ENCODE data around the gene AHCYL2. TPM values are rescaled to one million over a fixed set of nuclear protein-coding genes. Genes with fewer than 3 reads are reported as not detected.
"Not testable (repeated sequence)": the region's sequence is repeated elsewhere in the genome, so short reads cannot be mapped to it uniquely, and the experiment has no call there.

AHCYL2 gene
- total RNA-seq, 1 experiment from 2014 or later, result 10.0 TPM

DNA sequence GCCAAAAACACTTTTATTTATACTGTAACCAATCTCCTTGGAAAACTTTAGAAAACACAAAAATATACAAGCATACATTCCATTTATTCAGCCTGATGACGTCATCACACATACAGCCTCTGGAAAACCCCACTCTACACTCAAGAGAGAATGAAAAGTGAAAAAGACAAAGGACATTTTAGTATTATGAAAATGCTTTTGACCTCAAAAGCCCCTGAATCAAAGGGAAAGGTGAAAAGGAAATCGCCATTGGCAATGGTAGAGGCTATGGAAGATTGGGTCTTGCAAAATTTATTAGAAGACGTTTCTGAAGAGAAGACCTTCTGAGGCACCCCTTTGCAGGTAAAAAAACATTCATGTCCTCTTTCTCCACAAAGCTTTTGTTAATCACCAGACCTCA lies 126.5 kb downstream of the AHCYL2 start:
- peak; percentile 4 for DNase-seq (ENCODE audit: low read depth)

DNA sequence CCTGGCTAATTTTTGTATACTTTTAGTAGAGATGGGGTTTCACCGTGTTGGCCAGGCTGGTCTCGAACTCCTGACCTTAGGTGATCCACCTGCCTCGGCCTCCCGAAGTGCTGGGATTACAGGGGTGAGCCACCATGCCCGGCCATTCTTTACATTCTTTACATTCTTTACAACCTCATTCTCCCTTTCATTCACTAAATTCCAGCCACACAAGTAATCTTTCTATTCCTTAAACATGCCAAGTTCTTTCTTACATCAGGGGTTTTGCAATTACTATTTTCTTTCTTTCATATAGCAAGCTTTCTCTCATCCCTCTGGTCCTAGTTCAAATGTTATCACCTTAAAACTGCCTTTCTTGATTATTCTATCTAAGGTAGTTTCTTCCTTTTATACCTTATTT lies 128.3 kb downstream of the AHCYL2 start:
- not testable (repeated sequence) for DNase-seq (ENCODE audit: low read depth)

- no peak for DNase-seq (ENCODE audit: low read depth)
Measured at GRCh38 chr7:129354428-129355157, 129.8 kb downstream of the AHCYL2 start.

GRCh38 chr7:129356176-129356575 lies 131.3 kb downstream of the AHCYL2 start:
- no peak for DNase-seq (ENCODE audit: low read depth)

- no peak for DNase-seq (ENCODE audit: low read depth)
Measured at GRCh38 chr7:129359176-129359575, 134.3 kb downstream of the AHCYL2 start.

DNA sequence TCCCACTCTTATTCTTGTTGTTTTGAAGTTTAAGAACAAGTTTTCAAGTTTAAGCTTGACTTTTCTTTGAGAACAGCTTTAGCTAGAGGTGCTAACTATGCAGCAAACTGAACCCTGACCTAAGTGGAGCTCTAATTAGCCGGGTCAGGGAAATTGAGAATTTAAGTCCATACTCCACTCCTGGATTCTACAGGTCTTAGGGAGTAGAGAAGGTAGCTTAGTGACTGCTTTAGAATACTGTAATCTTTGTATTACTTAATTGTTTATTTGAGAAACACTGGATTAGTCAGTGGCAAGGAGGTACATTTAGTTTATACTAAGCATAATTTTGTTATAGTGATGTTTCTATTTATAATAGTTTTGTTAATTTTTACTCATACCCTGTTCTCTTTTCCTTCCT lies 134.8 kb downstream of the AHCYL2 start:
- no peak for DNase-seq (ENCODE audit: low read depth)

- no peak for DNase-seq (ENCODE audit: low read depth)
Measured at GRCh38 chr7:129361771-129362170, 136.9 kb downstream of the AHCYL2 start.

- DNase-seq (ENCODE audit: low read depth), result no peak
Measured at GRCh38 chr7:129362496-129362895, 137.7 kb downstream of the AHCYL2 start.

GRCh38 chr7:129367349-129367699 lies 142.5 kb downstream of the AHCYL2 start:
- no peak for DNase-seq (ENCODE audit: low read depth)

GRCh38 chr7:129367700-129368388 lies 143.0 kb downstream of the AHCYL2 start:
- DNase-seq (ENCODE audit: low read depth), result peak; percentile 61

DNA sequence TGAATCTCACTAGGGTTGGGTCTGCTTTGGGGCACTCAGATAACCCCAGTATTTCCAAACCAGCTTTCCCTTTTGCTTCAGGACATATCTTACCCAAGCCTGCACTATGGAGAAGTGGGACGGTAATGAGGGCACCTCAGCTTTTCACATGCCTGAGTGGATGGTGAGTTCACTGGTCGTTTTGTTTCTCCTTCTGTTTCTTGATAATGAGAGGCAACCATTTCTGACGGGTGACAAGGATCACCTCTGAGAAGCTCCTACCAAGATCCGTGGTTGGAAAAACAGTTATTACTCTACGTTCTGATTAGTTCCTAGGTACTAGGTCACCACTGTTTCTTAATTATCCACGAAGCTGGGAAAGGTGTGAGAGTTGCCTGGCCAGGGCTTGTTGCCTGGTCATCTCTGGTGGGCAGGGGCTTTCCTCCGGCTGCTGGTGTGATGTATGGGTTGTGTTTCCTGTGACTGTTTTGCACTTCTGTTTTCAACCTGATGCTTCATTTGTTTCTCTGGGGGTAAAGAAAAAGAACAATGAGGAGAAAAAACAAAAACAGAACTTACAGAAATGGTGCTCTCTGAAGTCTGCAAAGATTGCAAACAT lies 143.7 kb downstream of the AHCYL2 start:
- DNase-seq (ENCODE audit: low read depth), result no peak

GRCh38 chr7:129369447-129369846 lies 144.6 kb downstream of the AHCYL2 start:
- not testable (repeated sequence) for DNase-seq (ENCODE audit: low read depth)

DNA sequence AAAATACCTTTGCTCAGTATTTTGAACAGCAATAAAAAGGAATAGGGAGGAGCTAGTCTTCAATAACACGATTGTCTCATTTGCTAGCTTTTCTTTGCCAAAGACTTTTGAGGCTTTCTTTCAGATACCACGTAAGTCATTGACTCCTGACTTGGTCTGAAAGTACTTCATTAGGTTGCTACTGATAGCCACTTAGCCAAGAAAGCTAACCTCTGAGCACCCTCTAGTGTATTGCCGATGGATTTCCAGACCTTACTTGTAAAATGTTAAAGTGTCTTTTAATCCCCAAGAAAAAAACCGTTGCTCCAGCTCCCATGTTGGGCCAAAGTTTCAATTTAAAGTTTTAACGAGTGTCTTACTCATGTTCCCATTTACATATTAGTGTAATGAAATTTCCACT lies 146.0 kb downstream of the AHCYL2 start:
- DNase-seq (ENCODE audit: low read depth), result no peak

- DNase-seq (ENCODE audit: low read depth), result no peak
Measured at GRCh38 chr7:129371487-129371886, 146.7 kb downstream of the AHCYL2 start.

DNA sequence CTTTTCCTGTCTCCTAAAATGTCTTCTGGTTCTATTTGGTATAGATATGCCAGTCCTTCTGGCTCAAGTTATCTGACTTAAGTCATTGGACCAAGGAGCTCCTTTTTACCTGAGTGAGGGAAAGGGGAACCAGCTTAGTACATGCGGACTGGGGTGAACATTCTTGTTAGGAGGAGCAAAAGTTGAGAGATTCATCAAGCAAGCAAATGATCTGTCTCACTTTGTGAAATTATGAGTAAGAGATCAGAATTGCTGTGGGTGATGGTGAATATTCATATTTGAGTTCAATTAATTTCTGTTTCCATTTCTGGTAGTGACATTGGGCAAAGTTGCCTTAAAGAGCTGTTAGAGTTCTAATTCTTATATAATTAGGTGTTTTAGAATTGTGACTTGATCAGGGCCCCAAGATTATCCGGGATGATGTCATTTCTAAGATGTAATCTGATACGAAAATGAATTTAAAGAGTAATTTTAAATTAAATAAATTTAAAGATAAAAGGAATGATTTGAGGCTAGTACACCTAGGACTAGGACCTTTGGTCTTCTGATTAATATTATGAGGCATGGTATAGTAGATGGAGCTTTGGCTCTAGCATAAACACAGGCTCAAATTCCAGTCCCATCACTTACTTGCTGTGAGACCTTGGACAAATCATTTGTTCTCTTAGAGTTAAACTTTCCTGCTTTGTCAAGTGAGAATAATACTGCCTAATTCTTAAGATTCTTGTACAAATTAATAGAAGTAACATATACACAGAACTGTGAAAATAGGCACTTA lies 149.0 kb downstream of the AHCYL2 start:
- DNase-seq (ENCODE audit: low read depth), result no peak

- no peak for DNase-seq (ENCODE audit: low read depth)
Measured at GRCh38 chr7:129375141-129375938, 150.5 kb downstream of the AHCYL2 start.

GRCh38 chr7:129376076-129376777 lies 151.4 kb downstream of the AHCYL2 start:
- peak; percentile 36 for DNase-seq (ENCODE audit: low read depth)

DNA sequence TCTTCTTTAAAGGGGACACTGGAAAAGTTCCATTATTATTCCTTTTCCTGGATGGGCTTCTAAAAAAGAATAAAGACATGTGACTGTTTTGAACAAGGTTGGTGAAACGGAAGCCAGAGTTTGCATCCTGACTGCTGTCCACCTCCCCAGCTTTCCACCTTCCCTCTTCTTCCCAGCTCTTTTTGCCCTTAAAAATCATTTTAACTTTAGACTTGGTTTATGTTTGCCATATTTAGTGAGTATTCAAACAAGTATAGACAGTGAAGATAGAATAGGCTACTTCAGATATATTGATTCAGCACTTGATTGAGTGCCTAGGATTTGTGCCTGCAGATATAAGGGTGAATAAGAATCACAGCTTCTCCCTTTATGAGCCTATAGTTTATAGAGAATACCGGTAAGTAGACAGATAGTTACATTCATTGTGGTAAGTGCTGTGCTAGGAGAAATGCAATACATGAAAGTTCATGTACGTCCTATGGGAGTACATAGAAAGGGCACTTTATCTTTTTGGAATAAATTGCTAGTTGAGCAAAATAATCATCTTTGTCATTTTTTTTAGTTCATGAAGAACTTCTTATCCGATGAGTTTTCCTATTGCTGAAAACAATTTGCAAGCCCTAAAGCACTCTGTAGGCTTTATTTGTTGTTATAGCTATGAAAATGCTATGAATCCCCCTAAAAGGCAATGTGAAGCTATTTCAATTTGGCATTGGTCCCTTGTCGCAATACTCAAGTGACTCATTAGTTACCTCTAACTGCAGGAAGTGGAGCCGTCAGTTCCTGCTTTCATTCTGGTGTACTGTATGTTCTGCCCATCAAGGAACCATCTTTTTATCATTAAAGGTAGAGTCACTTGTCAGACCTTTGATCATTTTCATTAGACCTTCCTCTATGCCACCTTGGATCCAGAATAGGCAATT lies 152.2 kb downstream of the AHCYL2 start:
- DNase-seq (ENCODE audit: low read depth), result peak; percentile 59

GRCh38 chr7:129381710-129382484 lies 157.1 kb downstream of the AHCYL2 start:
- DNase-seq (ENCODE audit: low read depth), result no peak

All from RPMI7951 (cell line).